ENCODE results near the gene UNC13A. TPM values are rescaled to one million over a fixed set of nuclear protein-coding genes. Genes with fewer than 3 reads are reported as not detected.

UNC13A gene
- total and polyA plus RNA-seq, 12 donors, result 0.02 to 0.72 (median 0.06) TPM; not detected in 2

Other genes with a start within 250 kb of the UNC13A start
- under 1 TPM in 2 of 10 donors, not detected in 8; 0.12 to 0.20 TPM for gene TMEM221, start 239.7 kb downstream of the UNC13A start, total RNA-seq
- under 1 TPM in 1 of 2 donors, not detected in 1; 0.03 TPM for gene TMEM221, start 239.7 kb downstream of the UNC13A start, polyA plus RNA-seq
- under 1 TPM in 4 of 10 donors, not detected in 6; 0.42 to 0.80 (median 0.55) TPM for gene NXNL1, start 227.4 kb downstream of the UNC13A start, total RNA-seq
- gene NXNL1, start 227.4 kb downstream of the UNC13A start, polyA plus RNA-seq, result 1 to 10 TPM in 1 of 2 donors, not detected in 1; 1.1 TPM
- gene SLC27A1, start 217.8 kb downstream of the UNC13A start, total RNA-seq, result 10 to 100 TPM; 37.1 to 64.5 (median 47.2) TPM
- 10 to 100 TPM; 16.0 to 78.3 TPM for gene SLC27A1, start 217.8 kb downstream of the UNC13A start, polyA plus RNA-seq
- 10 to 100 TPM; 16.2 to 45.4 (median 20.6) TPM for gene PGLS, start 176.7 kb downstream of the UNC13A start, total RNA-seq
- gene PGLS, start 176.7 kb downstream of the UNC13A start, polyA plus RNA-seq, result 10 to 100 TPM; 40.7 to 57.6 TPM
- gene COLGALT1, start 132.7 kb downstream of the UNC13A start, total RNA-seq, result 10 to 100 TPM; 19.7 to 73.8 (median 29.3) TPM
- 10 to 100 TPM; 28.4 to 38.6 TPM for gene COLGALT1, start 132.7 kb downstream of the UNC13A start, polyA plus RNA-seq
- 10 to 100 TPM; 20.7 to 48.7 (median 27.1) TPM for gene MAP1S, start 31.1 kb upstream of the UNC13A start, total RNA-seq
- 10 to 100 TPM; 20.4 to 25.7 TPM for gene MAP1S, start 31.1 kb upstream of the UNC13A start, polyA plus RNA-seq
- 1 to 10 TPM in 4 of 10 donors, under 1 TPM in 6; 0.21 to 2.6 (median 0.83) TPM for gene FCHO1, start 63.1 kb upstream of the UNC13A start, total RNA-seq
- gene FCHO1, start 63.1 kb upstream of the UNC13A start, polyA plus RNA-seq, result under 1 TPM; 0.44 to 0.61 TPM
- gene B3GNT3, start 106.8 kb upstream of the UNC13A start, total RNA-seq, result not detected
- gene B3GNT3, start 106.8 kb upstream of the UNC13A start, polyA plus RNA-seq, result not detected
- gene INSL3, start 133.2 kb upstream of the UNC13A start, total RNA-seq, result not detected
- under 1 TPM in 1 of 2 donors, not detected in 1; 0.04 TPM for gene INSL3, start 133.2 kb upstream of the UNC13A start, polyA plus RNA-seq
- gene JAK3, start 159.6 kb upstream of the UNC13A start, total RNA-seq, result 10 to 100 TPM in 1 of 10 donors, 1 to 10 TPM in 7, under 1 TPM in 2; 0.59 to 16.9 (median 1.6) TPM
- 1 to 10 TPM in 1 of 2 donors, under 1 TPM in 1; 0.88 to 3.7 TPM for gene JAK3, start 159.6 kb upstream of the UNC13A start, polyA plus RNA-seq
- gene RPL18A, start 171.6 kb upstream of the UNC13A start, total RNA-seq, result 1,000 to 10,000 TPM in 1 of 10 donors, 100 to 1,000 TPM in 9; 623 to 1,142 (median 682) TPM
- gene RPL18A, start 171.6 kb upstream of the UNC13A start, polyA plus RNA-seq, result 1,000 to 10,000 TPM in 1 of 2 donors, 100 to 1,000 TPM in 1; 685 to 2,570 TPM
- gene SLC5A5, start 183.6 kb upstream of the UNC13A start, total RNA-seq, result under 1 TPM in 1 of 10 donors, not detected in 9; 0.16 TPM
- gene SLC5A5, start 183.6 kb upstream of the UNC13A start, polyA plus RNA-seq, result not detected
- 10 to 100 TPM; 52.0 to 94.2 (median 61.6) TPM for gene CCDC124, start 244.7 kb upstream of the UNC13A start, total RNA-seq
- 100 to 1,000 TPM; 135 to 240 TPM for gene CCDC124, start 244.7 kb upstream of the UNC13A start, polyA plus RNA-seq